Keratinocyte (primary cell): ENCODE data around the gene ATRX. TPM values are rescaled to one million over a fixed set of nuclear protein-coding genes. Genes with fewer than 3 reads are reported as not detected.

Experiments used
- DNase-seq: peaks from one replicate; pipeline ENCODE4 v3.0.0-alpha.2; 2011; ENCODE audit warnings: low read depth, missing footprints, low spot score
- FAIRE-seq: peaks from 2 replicates; lab custom pipeline; 2011; peaks lifted over from hg19 to GRCh38; lab: Jason Lieb, UNC
- H2AFZ ChIP-seq: 2 replicates; pipeline ENCODE4 v1.6.0; 2012; ENCODE audit warnings: low read length, control low read depth, inconsistent platforms; ENCODE audit not compliant: control insufficient read depth
- H3K27ac ChIP-seq: 2 replicates; pipeline ENCODE4 v1.5.1; 2011; ENCODE audit warnings: low read length; ENCODE audit not compliant: control insufficient read depth, insufficient read depth
- H3K27me3 ChIP-seq: 3 replicates; pipeline ENCODE4 v1.6.0; 2011; ENCODE audit warnings: low read length; ENCODE audit not compliant: control insufficient read depth, insufficient read depth; ENCODE audit errors: extremely low read depth
- H3K36me3 ChIP-seq, 2 experiments: 2 replicates in 1 of 2; 3 replicates in 1 of 2; pipeline ENCODE4 v1.5.1; 2011; ENCODE audit warnings: low read length in 2 of 2, mild to moderate bottlenecking in 1 of 2; ENCODE audit not compliant: control insufficient read depth in 2 of 2, insufficient read depth in 2 of 2; ENCODE audit errors: extremely low read depth in 1 of 2
- H3K4me1 ChIP-seq: 3 replicates; pipeline ENCODE4 v1.5.1; 2011; ENCODE audit warnings: low read length; ENCODE audit not compliant: control insufficient read depth, insufficient read depth; ENCODE audit errors: extremely low read depth
- H3K4me2 ChIP-seq: 3 replicates; pipeline ENCODE4 v1.6.0; 2011; ENCODE audit warnings: low read depth, low read length; ENCODE audit not compliant: control insufficient read depth, insufficient read depth; ENCODE audit errors: extremely low read depth
- H3K4me3 ChIP-seq, 3 experiments: fragments of 200-600 bp in 1 of 3; sonication (generic) in 1 of 3; 2 replicates in 2 of 3; 3 replicates in 1 of 3; pipeline ENCODE4 v1.5.1; 2011 to 2016; ENCODE audit warnings: low read length in 3 of 3, mild to moderate bottlenecking in 3 of 3, control low read depth in 2 of 3, inconsistent platforms in 1 of 3, low read depth in 1 of 3, mixed read lengths in 1 of 3, mixed run types in 1 of 3, moderate library complexity in 1 of 3; ENCODE audit not compliant: control insufficient read depth in 2 of 3, insufficient read depth in 2 of 3; ENCODE audit errors: extremely low read depth in 1 of 3
- H3K79me2 ChIP-seq: 2 replicates; pipeline ENCODE4 v1.6.0; 2012; ENCODE audit warnings: low read length; ENCODE audit not compliant: control insufficient read depth, insufficient read depth
- H3K9ac ChIP-seq: 3 replicates; pipeline ENCODE4 v1.6.0; 2011; ENCODE audit warnings: low read length; ENCODE audit not compliant: control insufficient read depth, insufficient read depth; ENCODE audit errors: extremely low read depth
- H3K9me1 ChIP-seq: 3 replicates; pipeline ENCODE4 v1.6.0; 2011; ENCODE audit warnings: low read length; ENCODE audit not compliant: control insufficient read depth, insufficient read depth; ENCODE audit errors: extremely low read depth
- H3K9me3 ChIP-seq: 2 replicates; pipeline ENCODE4 v1.5.1; 2012; ENCODE audit warnings: low read depth, low read length; ENCODE audit not compliant: control insufficient read depth
- H4K20me1 ChIP-seq: 3 replicates; pipeline ENCODE4 v1.6.0; 2011; ENCODE audit warnings: low read length; ENCODE audit not compliant: control insufficient read depth, insufficient read depth; ENCODE audit errors: extremely low read depth
- EZH2 ChIP-seq: IDR thresholded peaks from one replicate; pipeline ENCODE4 v1.6.1; 2012; ENCODE audit warnings: inconsistent platforms, mild to moderate bottlenecking, low read length, moderate library complexity
- dilution Hi-C: fragments of 300-500 bp; cut with MboI; formaldehyde crosslinking; loops from one replicate; pipeline ENCODE4 v1.7.0; 2020; ENCODE audit warnings: low sequenced_read_pairs; ENCODE audit not compliant: extremely low pct_ligation_motif_present
- polyA plus RNA-seq, 5 experiments: library from polyadenylated mRNA; depleted of rRNA in 3 of 5; stranded (reverse) in 3 of 5; stranded (forward) in 1 of 5; unstranded in 1 of 5; fragments of >200 nt; gene quantifications; 1 replicate in 1 of 5; 2 replicates in 3 of 5; 3 replicates in 1 of 5; pipeline versions ENCODE4 v1.2.1 to v1.2.3, GENCODE V29; 2011 to 2012; ENCODE audit warnings: missing spikeins in 2 of 5, low read depth in 1 of 5, low replicate concordance in 1 of 5
- TF ChIP-seq, protein P1 (sequence below), 3 experiments: IDR thresholded peaks in 1 of 3; conservative IDR thresholded peaks in 1 of 3; optimal IDR thresholded peaks in 1 of 3; 2 replicates in 2 of 3; 3 replicates in 1 of 3; pipeline versions ENCODE3 to v1.5.1; 2011; ENCODE audit warnings: low read length in 3 of 3, mild to moderate bottlenecking in 3 of 3, moderate library complexity in 2 of 3, control low read depth in 1 of 3, inconsistent platforms in 1 of 3; ENCODE audit not compliant: insufficient read depth in 2 of 3; ENCODE audit errors: extremely low read depth in 1 of 3

The ATRX gene
- polyA plus RNA-seq, 1 donor (not counting 4 experiments of a cell fraction or from before 2014, with no cell fraction given) = 31.3 TPM

GRCh38 chrX:77493677-77494553 is 292.1 kb downstream of the ATRX start:
- H3K36me3 ChIP-seq = no peaks in the 10 kb centered on the region
- DNase-seq = no peak
- H3K27me3 ChIP-seq = no peaks in the 10 kb centered on the region
- no peak overlapping the region for H3K9ac ChIP-seq
- H2AFZ ChIP-seq = no peak overlapping the region
- no peak overlapping the region for H3K4me2 ChIP-seq
- dilution Hi-C loops = no loop called here
- no peak overlapping the region for H3K27ac ChIP-seq
- FAIRE-seq = no peak
- TF ChIP-seq, protein P1, sequence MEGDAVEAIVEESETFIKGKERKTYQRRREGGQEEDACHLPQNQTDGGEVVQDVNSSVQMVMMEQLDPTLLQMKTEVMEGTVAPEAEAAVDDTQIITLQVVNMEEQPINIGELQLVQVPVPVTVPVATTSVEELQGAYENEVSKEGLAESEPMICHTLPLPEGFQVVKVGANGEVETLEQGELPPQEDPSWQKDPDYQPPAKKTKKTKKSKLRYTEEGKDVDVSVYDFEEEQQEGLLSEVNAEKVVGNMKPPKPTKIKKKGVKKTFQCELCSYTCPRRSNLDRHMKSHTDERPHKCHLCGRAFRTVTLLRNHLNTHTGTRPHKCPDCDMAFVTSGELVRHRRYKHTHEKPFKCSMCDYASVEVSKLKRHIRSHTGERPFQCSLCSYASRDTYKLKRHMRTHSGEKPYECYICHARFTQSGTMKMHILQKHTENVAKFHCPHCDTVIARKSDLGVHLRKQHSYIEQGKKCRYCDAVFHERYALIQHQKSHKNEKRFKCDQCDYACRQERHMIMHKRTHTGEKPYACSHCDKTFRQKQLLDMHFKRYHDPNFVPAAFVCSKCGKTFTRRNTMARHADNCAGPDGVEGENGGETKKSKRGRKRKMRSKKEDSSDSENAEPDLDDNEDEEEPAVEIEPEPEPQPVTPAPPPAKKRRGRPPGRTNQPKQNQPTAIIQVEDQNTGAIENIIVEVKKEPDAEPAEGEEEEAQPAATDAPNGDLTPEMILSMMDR (optimal IDR thresholded peaks at IDR 0.05 in 1 of 3, IDR thresholded peaks at IDR 0.05 in 1 of 3, conservative IDR thresholded peaks at IDR 0.05 in 1 of 3; ENCODE audit: extremely low read depth in 1 of 3, insufficient read depth in 2 of 3, low read length in 3 of 3) = no peak
- no peak for TF ChIP-seq EZH2
- no peak overlapping the region for H3K4me3 ChIP-seq
- no peaks in the 10 kb centered on the region for H3K4me1 ChIP-seq
- H3K9me1 ChIP-seq = no peaks in the 10 kb centered on the region
- no peaks in the 10 kb centered on the region for H3K79me2 ChIP-seq
- H4K20me1 ChIP-seq = no peaks in the 10 kb centered on the region
- H3K9me3 ChIP-seq = no peaks in the 10 kb centered on the region

- no peaks in the 10 kb centered on the region for H3K4me1 ChIP-seq
- H3K4me2 ChIP-seq = no peak overlapping the region
- no peak overlapping the region for H3K9ac ChIP-seq
- no peaks in the 10 kb centered on the region for H3K79me2 ChIP-seq
- no peaks in the 10 kb centered on the region for H3K9me1 ChIP-seq
- dilution Hi-C loops = no loop called here
- H3K27me3 ChIP-seq = no peaks in the 10 kb centered on the region
- no peak for DNase-seq
- H3K27ac ChIP-seq = no peak overlapping the region
- no peak overlapping the region for H3K4me3 ChIP-seq
- no peaks in the 10 kb centered on the region for H3K36me3 ChIP-seq
- no peaks in the 10 kb centered on the region for H3K9me3 ChIP-seq
- H4K20me1 ChIP-seq = no peaks in the 10 kb centered on the region
- TF ChIP-seq, protein P1 (optimal IDR thresholded peaks at IDR 0.05 in 1 of 3, IDR thresholded peaks at IDR 0.05 in 1 of 3, conservative IDR thresholded peaks at IDR 0.05 in 1 of 3; ENCODE audit: extremely low read depth in 1 of 3, insufficient read depth in 2 of 3, low read length in 3 of 3) = no peak
- no peak for TF ChIP-seq EZH2
- H2AFZ ChIP-seq = no peak overlapping the region
- no peak for FAIRE-seq
Observed at GRCh38 chrX:77484045-77484444, 302.0 kb downstream of the ATRX start.
